K562 (cell line): Measurements from ENCODE around the gene GPR21. TPM values are rescaled to one million over a fixed set of nuclear protein-coding genes. Genes with fewer than 3 reads are reported as not detected.
A peak's percentile ranks its signal among the peaks of the same experiment; 100 is the strongest.

Source experiments
- ATAC-seq: fragments of 200-7000 bp; cut with Tn5 transposase; 3 replicates; pipeline ENCODE4 v1.9.1; 2020; ENCODE audit warnings: moderate library complexity
- BruUV-seq: library from RNA; stranded (reverse); fragments of 400-500 nt; replicated peaks from 2 replicates; lab custom pipeline; 2021; lab: Mats Ljungman, UMichigan
- CTCF ChIA-PET: fragments of 300-600 bp; formaldehyde crosslinking; extraction: SDS; loops from one replicate; lab custom pipeline; 2021; ENCODE audit warnings: low intra/inter-chr PET ratio; lab: Yijun Ruan, JAX
- POLR2A ChIA-PET: fragments of 300-600, 350-650 bp; sonication (Branson Sonifier 250); formaldehyde crosslinking; extraction: SDS; loops from one replicate; lab custom pipeline; 2021; ENCODE audit warnings: antibody characterized with exemption, inconsistent platforms; lab: Yijun Ruan, JAX
- DNase-seq, 4 experiments: peaks; one replicate each; pipeline versions ENCODE4 v3.0.0 to v3.0.0-alpha.2; 2011 to 2018; ENCODE audit warnings: low spot score in 3 of 4, mixed read lengths in 3 of 4; ENCODE audit errors: extremely low read depth in 1 of 4
- FAIRE-seq: peaks from 2 replicates; lab custom pipeline; 2011; peaks lifted over from hg19 to GRCh38; lab: Jason Lieb, UNC
- H2AFZ ChIP-seq: 2 replicates; pipeline ENCODE4 v1.6.0; 2011; ENCODE audit warnings: low read depth, low read length, control low read depth, inconsistent platforms
- H3K27ac ChIP-seq: fragments of 200-600 bp; 3 replicates; pipeline ENCODE4 v1.8.0; 2011; ENCODE audit warnings: low read depth, mild to moderate bottlenecking, control low read depth, inconsistent platforms, low read length, moderate library complexity, mixed read lengths; ENCODE audit errors: extremely low read depth
- H3K27me3 ChIP-seq, 2 experiments: fragments of 300-600 bp in 1 of 2; 2 replicates in 1 of 2; 3 replicates in 1 of 2; pipeline versions ENCODE4 v1.6.0 to v1.8.0; 2011; ENCODE audit warnings: inconsistent platforms in 2 of 2, low read length in 2 of 2, mild to moderate bottlenecking in 1 of 2, mixed read lengths in 1 of 2, moderate library complexity in 1 of 2; ENCODE audit not compliant: control insufficient read depth in 2 of 2, insufficient read depth in 2 of 2
- H3K36me3 ChIP-seq: fragments of 300-600 bp; 3 replicates; pipeline ENCODE4 v1.8.0; 2011; ENCODE audit warnings: mild to moderate bottlenecking, low read length, inconsistent platforms; ENCODE audit not compliant: control insufficient read depth, insufficient read depth
- H3K4me1 ChIP-seq, 2 experiments: fragments of 200-600 bp in 1 of 2; replicated peaks in 1 of 2; 2 replicates in 1 of 2; 3 replicates in 1 of 2; pipeline versions ENCODE4 v1.5.1 to v1.8.0; 2011; ENCODE audit warnings: inconsistent platforms in 2 of 2, low read length in 2 of 2, mild to moderate bottlenecking in 1 of 2, mixed read lengths in 1 of 2, moderate library complexity in 1 of 2; ENCODE audit not compliant: control insufficient read depth in 2 of 2, insufficient read depth in 2 of 2
- H3K4me2 ChIP-seq: 2 replicates; pipeline ENCODE4 v1.6.1; 2011; ENCODE audit warnings: low read length, control low read depth, inconsistent platforms, mixed read lengths; ENCODE audit not compliant: insufficient read depth
- H3K4me3 ChIP-seq: fragments of 200-600 bp; sonication (generic), shearing (Covaris generic); 2 replicates; pipeline ENCODE4 v1.5.1; 2016; ENCODE audit warnings: control low read depth, inconsistent platforms
- H3K79me2 ChIP-seq: fragments of 200-600 bp; 3 replicates; pipeline ENCODE4 v1.8.0; 2011; ENCODE audit warnings: low read length, inconsistent platforms; ENCODE audit not compliant: control insufficient read depth, insufficient read depth
- H3K9ac ChIP-seq, 2 experiments: 2 replicates each; pipeline versions ENCODE4 v1.6.0 to v1.6.1; 2011; ENCODE audit warnings: low read depth in 2 of 2, low read length in 2 of 2, control low read depth in 1 of 2, inconsistent platforms in 1 of 2, mild to moderate bottlenecking in 1 of 2, mixed read lengths in 1 of 2; ENCODE audit not compliant: insufficient read depth in 1 of 2
- H3K9me1 ChIP-seq: one replicate; pipeline ENCODE4 v1.6.0; 2011; ENCODE audit warnings: inconsistent platforms, mild to moderate bottlenecking, low read length, moderate library complexity; ENCODE audit not compliant: control insufficient read depth, insufficient read depth
- H3K9me3 ChIP-seq: replicated peaks from 2 replicates; pipeline ENCODE4 v1.5.1; 2011; ENCODE audit warnings: low read depth, low read length, inconsistent platforms; ENCODE audit not compliant: control insufficient read depth, insufficient read depth
- H4K20me1 ChIP-seq: replicated peaks from 2 replicates; pipeline ENCODE4 v1.6.1; 2011; ENCODE audit warnings: low read length, inconsistent platforms, mixed read lengths; ENCODE audit not compliant: control insufficient read depth, insufficient read depth
- ATF1 ChIP-seq, 2 experiments: fragments of 450-650 bp in 1 of 2; IDR thresholded peaks; 2 replicates each; pipeline ENCODE4 v1.6.1; 2016; ENCODE audit warnings: missing compliant biosample characterization in 1 of 2, missing genetic modification characterization in 1 of 2
- CBX3 ChIP-seq, 2 experiments: IDR thresholded peaks; 1 replicate in 1 of 2; 2 replicates in 1 of 2; pipeline ENCODE4 v1.6.1; 2012; ENCODE audit warnings: inconsistent platforms in 2 of 2, low read length in 2 of 2, borderline replicate concordance in 1 of 2, control low read depth in 1 of 2
- E4F1 ChIP-seq: fragments of 250-450 bp; sonication (Bioruptor Pico); IDR thresholded peaks from 2 replicates; pipeline ENCODE4 v1.5.0; 2021; ENCODE audit warnings: mild to moderate bottlenecking, borderline replicate concordance
- GATAD2B ChIP-seq: fragments of 450-650 bp; IDR thresholded peaks from 2 replicates; pipeline ENCODE4 v1.6.1; 2017; ENCODE audit warnings: mild to moderate bottlenecking, borderline replicate concordance
- THRA ChIP-seq: fragments of 450-650 bp; IDR thresholded peaks from 2 replicates; pipeline ENCODE4 v1.6.1; 2017; ENCODE audit warnings: mild to moderate bottlenecking, moderate library complexity
- ZNF778 ChIP-seq: fragments of 450-650 bp; formaldehyde crosslinking; IDR thresholded peaks from 2 replicates; pipeline ENCODE4 v1.4.0; 2020; ENCODE audit warnings: mild to moderate bottlenecking, moderate library complexity
- WGBS: fragments of 100-300 bp; shearing (Covaris generic); methylation state at CpG from one replicate; pipeline ENCODE4 v1.1.6; 2016; ENCODE audit warnings: low coverage, mixed read lengths; ENCODE audit not compliant: insufficient coverage; ENCODE audit errors: missing lambda C conversion rate; 5-methylcytosine and 5-hydroxymethylcytosine counted together
- in situ Hi-C: fragments of 300-500 bp; cut with MboI; formaldehyde crosslinking; loops from 4 replicates; pipeline ENCODE4 v1.15.0; 2018; ENCODE audit warnings: inconsistent platforms, mixed read lengths
- intact Hi-C: fragments of 100-400 bp; cut with micrococcal nuclease; formaldehyde crosslinking; loops from 2 replicates; pipeline ENCODE4 v1.14.2; 2022
- polyA plus RNA-seq, 8 experiments: library from polyadenylated mRNA; depleted of rRNA in 4 of 8; stranded (reverse) in 5 of 8; unstranded in 3 of 8; fragments of >200 nt; fragmentation: Nextera tagmentation in 2 of 8; fragmentation: Illumina TruSeq in 1 of 8; extraction: Ambion mirVana in 2 of 8; extraction: Trizol in 1 of 8; gene quantifications; 2 replicates each; pipeline versions ENCODE4 v1.2.1 to v1.2.3, GENCODE V29; 2011 to 2014; ENCODE audit warnings: inconsistent platforms in 1 of 8, missing spikeins in 1 of 8
- total RNA-seq, 7 experiments: library from RNA; depleted of rRNA in 6 of 7; stranded (reverse); fragments of >200 nt in 6 of 7; fragmentation: Illumina TruSeq in 2 of 7; extraction: Trizol in 2 of 7; gene quantifications; 2 replicates each; pipeline versions ENCODE4 v1.2.1 to v1.2.3, GENCODE V29; 2011 to 2021; ENCODE audit warnings: low replicate concordance in 1 of 7
- TF ChIP-seq, protein P1 (sequence below): fragments of 200-600 bp; sonication (generic); IDR thresholded peaks from one replicate; pipeline ENCODE4 v1.6.1; 2012; ENCODE audit warnings: mild to moderate bottlenecking, low read depth, low read length, inconsistent platforms

Gene GPR21
- total and polyA plus RNA-seq, 9 of the 15 experiments (the other 6 are each of a cell fraction or from before 2014, with no cell fraction given) = 0.16 to 0.83 (median 0.36) TPM; not detected in 6

DNA sequence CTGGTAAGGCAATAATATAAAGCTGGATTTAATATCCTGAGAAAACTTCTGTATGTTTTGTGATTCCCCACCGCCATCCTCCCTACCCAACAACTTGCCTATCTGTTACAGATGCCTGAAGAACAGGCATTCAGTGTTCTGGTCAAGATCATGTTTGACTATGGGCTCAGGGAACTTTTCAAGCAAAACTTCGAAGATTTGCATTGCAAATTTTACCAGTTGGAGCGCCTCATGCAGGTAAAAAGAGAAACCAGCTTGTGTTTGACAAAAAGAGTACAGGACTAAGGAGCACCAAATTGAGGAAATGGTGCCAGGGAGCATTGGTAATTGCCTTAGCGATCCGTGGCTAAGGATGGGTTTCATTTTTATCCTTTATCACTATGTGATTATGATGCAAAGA is 40.0 kb downstream of the GPR21 start:
- CTCF ChIA-PET = no interaction called here
- intact Hi-C loops (no loop called here), in situ Hi-C loops (no loop called here)
- Histone ChIP-seq H3K27me3 (no peaks in the 10 kb centered on the region), H3K9me3 (no peaks in the 10 kb centered on the region), H3K9me1 (no peaks in the 10 kb centered on the region), H2AFZ (no peak overlapping the region), H3K4me2 (no peak overlapping the region), H3K4me1 (no peaks in the 10 kb centered on the region), H4K20me1 (no peaks in the 10 kb centered on the region), H3K27ac (no peak overlapping the region), H3K9ac (no peak overlapping the region), H3K4me3 (no peak overlapping the region), H3K79me2 (no peaks in the 10 kb centered on the region), H3K36me3 (peaks cover 25% of the 10 kb centered on the region)
- BruUV-seq = no TSS peak
- POLR2A ChIA-PET = interaction anchor here (0.8 kb wide), 1 partner anchor 14 kb away, joined by 3 read pairs; no protein-coding TSS in a partner anchor
- peak; percentile 32 for FAIRE-seq
- no peak for ATAC-seq
- 68% methylated on average over 5 of the region's 5 CpGs for WGBS
- DNase-seq = no peak
- TF ChIP-seq CBX3 (IDR thresholded peaks at IDR 0.05; ENCODE audit: borderline replicate concordance in 1 of 2, low read length in 2 of 2) (no peak), THRA (no peak), ZNF778 (CRISPR knock-in tag) (no peak), GATAD2B (no peak), ATF1 (CRISPR knock-in tag; IDR thresholded peaks at IDR 0.05) (no peak), ATF1 (tag; IDR thresholded peaks at IDR 0.05) (no peak), E4F1 (CRISPR knock-in tag) (no peak)
- TF ChIP-seq, protein P1, sequence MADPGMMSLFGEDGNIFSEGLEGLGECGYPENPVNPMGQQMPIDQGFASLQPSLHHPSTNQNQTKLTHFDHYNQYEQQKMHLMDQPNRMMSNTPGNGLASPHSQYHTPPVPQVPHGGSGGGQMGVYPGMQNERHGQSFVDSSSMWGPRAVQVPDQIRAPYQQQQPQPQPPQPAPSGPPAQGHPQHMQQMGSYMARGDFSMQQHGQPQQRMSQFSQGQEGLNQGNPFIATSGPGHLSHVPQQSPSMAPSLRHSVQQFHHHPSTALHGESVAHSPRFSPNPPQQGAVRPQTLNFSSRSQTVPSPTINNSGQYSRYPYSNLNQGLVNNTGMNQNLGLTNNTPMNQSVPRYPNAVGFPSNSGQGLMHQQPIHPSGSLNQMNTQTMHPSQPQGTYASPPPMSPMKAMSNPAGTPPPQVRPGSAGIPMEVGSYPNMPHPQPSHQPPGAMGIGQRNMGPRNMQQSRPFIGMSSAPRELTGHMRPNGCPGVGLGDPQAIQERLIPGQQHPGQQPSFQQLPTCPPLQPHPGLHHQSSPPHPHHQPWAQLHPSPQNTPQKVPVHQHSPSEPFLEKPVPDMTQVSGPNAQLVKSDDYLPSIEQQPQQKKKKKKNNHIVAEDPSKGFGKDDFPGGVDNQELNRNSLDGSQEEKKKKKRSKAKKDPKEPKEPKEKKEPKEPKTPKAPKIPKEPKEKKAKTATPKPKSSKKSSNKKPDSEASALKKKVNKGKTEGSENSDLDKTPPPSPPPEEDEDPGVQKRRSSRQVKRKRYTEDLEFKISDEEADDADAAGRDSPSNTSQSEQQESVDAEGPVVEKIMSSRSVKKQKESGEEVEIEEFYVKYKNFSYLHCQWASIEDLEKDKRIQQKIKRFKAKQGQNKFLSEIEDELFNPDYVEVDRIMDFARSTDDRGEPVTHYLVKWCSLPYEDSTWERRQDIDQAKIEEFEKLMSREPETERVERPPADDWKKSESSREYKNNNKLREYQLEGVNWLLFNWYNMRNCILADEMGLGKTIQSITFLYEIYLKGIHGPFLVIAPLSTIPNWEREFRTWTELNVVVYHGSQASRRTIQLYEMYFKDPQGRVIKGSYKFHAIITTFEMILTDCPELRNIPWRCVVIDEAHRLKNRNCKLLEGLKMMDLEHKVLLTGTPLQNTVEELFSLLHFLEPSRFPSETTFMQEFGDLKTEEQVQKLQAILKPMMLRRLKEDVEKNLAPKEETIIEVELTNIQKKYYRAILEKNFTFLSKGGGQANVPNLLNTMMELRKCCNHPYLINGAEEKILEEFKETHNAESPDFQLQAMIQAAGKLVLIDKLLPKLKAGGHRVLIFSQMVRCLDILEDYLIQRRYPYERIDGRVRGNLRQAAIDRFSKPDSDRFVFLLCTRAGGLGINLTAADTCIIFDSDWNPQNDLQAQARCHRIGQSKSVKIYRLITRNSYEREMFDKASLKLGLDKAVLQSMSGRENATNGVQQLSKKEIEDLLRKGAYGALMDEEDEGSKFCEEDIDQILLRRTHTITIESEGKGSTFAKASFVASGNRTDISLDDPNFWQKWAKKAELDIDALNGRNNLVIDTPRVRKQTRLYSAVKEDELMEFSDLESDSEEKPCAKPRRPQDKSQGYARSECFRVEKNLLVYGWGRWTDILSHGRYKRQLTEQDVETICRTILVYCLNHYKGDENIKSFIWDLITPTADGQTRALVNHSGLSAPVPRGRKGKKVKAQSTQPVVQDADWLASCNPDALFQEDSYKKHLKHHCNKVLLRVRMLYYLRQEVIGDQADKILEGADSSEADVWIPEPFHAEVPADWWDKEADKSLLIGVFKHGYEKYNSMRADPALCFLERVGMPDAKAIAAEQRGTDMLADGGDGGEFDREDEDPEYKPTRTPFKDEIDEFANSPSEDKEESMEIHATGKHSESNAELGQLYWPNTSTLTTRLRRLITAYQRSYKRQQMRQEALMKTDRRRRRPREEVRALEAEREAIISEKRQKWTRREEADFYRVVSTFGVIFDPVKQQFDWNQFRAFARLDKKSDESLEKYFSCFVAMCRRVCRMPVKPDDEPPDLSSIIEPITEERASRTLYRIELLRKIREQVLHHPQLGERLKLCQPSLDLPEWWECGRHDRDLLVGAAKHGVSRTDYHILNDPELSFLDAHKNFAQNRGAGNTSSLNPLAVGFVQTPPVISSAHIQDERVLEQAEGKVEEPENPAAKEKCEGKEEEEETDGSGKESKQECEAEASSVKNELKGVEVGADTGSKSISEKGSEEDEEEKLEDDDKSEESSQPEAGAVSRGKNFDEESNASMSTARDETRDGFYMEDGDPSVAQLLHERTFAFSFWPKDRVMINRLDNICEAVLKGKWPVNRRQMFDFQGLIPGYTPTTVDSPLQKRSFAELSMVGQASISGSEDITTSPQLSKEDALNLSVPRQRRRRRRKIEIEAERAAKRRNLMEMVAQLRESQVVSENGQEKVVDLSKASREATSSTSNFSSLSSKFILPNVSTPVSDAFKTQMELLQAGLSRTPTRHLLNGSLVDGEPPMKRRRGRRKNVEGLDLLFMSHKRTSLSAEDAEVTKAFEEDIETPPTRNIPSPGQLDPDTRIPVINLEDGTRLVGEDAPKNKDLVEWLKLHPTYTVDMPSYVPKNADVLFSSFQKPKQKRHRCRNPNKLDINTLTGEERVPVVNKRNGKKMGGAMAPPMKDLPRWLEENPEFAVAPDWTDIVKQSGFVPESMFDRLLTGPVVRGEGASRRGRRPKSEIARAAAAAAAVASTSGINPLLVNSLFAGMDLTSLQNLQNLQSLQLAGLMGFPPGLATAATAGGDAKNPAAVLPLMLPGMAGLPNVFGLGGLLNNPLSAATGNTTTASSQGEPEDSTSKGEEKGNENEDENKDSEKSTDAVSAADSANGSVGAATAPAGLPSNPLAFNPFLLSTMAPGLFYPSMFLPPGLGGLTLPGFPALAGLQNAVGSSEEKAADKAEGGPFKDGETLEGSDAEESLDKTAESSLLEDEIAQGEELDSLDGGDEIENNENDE = no peak
